Measurements from ENCODE around the gene UHRF2.

UHRF2 gene

DNA sequence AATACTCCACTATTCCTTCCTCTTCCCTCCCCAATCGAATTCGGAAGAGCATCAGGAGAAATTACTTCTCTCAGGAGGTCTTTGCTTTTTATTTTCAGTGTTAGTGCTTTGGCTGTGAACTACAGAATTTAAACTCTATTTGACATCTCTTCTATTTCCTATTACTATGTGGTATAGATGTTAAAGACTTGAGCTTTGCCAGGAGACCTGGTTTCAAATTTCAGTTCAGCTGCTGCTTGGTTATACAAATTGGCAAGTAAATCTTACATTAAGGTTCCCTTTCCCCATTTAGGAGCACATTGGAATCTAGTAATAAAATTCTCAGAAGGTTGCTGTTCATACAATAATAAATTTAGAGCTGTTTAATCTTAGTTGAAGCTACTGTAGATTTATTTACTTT is 13.1 kb downstream of the UHRF2 start:
- TF ChIP-seq Cebpa-rat (IDR thresholded peaks at IDR 0.05) = no peak
- Histone ChIP-seq H3K36me3 (peaks cover 84% of the 10 kb centered on the region), H3K4me1 (peaks cover 51% of the 10 kb centered on the region), H3K4me3 (no peak overlapping the region), H3K9ac (no peak overlapping the region), H3K9me3 (no peaks in the 10 kb centered on the region), H3K27ac (no peak overlapping the region), H3K27me3 (no peaks in the 10 kb centered on the region), H4K20me1 (peaks cover 100% of the 10 kb centered on the region), H3K4me2 (no peak overlapping the region)

GRCh38 chr9:6428940-6429889 is 16.2 kb downstream of the UHRF2 start:
- H3K4me3 ChIP-seq = no peak overlapping the region
- no peaks in the 10 kb centered on the region for H3K27me3 ChIP-seq
- peak overlapping the region; percentile 63 for H3K4me2 ChIP-seq
- no peak for TF ChIP-seq Cebpa-rat (IDR thresholded peaks at IDR 0.05)
- H3K36me3 ChIP-seq = peaks cover 87% of the 10 kb centered on the region
- peaks cover 55% of the 10 kb centered on the region for H3K4me1 ChIP-seq
- H4K20me1 ChIP-seq = peaks cover 100% of the 10 kb centered on the region
- H3K9me3 ChIP-seq = no peaks in the 10 kb centered on the region
- peak overlapping the region; percentile 43; the same call in 1 of the 2 replicates for H3K27ac ChIP-seq
- no peak overlapping the region for H3K9ac ChIP-seq

GRCh38 chr9:6431038-6431437 is 18.0 kb downstream of the UHRF2 start:
- H3K9me3 ChIP-seq = no peaks in the 10 kb centered on the region
- H3K4me2 ChIP-seq = no peak overlapping the region
- no peak for TF ChIP-seq Cebpa-rat (IDR thresholded peaks at IDR 0.05)
- no peak overlapping the region for H3K27ac ChIP-seq
- H3K4me1 ChIP-seq = peaks cover 44% of the 10 kb centered on the region
- peaks cover 91% of the 10 kb centered on the region for H3K36me3 ChIP-seq
- H3K4me3 ChIP-seq = no peak overlapping the region
- H4K20me1 ChIP-seq = peaks cover 100% of the 10 kb centered on the region
- H3K27me3 ChIP-seq = no peaks in the 10 kb centered on the region
- H3K9ac ChIP-seq = no peak overlapping the region

DNA sequence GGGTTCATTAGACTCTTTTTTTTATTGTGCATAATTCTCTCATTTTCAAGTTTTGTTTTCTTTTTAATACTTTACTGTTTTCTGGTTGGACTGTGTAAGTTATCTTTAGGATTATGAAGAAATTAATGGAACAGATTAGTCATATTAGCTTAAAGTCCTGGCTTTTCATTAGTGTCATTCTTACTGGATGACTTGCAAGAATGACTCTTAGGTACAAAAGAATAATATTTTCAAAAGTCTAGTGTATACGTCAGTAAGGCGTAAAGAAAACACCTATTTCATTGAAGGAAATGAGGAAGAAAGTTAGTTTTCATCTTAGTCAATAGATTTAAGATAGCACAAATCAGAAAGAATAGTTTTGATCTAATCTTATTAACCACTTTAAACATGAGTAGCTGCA is 20.4 kb downstream of the UHRF2 start:
- Histone ChIP-seq H3K27ac (no peak overlapping the region), H3K9ac (no peak overlapping the region), H3K4me2 (no peak overlapping the region), H3K4me3 (no peak overlapping the region), H3K4me1 (peaks cover 32% of the 10 kb centered on the region), H3K9me3 (no peaks in the 10 kb centered on the region), H4K20me1 (peaks cover 100% of the 10 kb centered on the region), H3K36me3 (peaks cover 91% of the 10 kb centered on the region), H3K27me3 (no peaks in the 10 kb centered on the region)
- TF ChIP-seq Cebpa-rat (IDR thresholded peaks at IDR 0.05) = no peak

GRCh38 chr9:6439051-6439703 is 26.2 kb downstream of the UHRF2 start:
- Histone ChIP-seq H4K20me1 (peaks cover 100% of the 10 kb centered on the region), H3K27me3 (no peaks in the 10 kb centered on the region), H3K9ac (no peak overlapping the region), H3K36me3 (peaks cover 85% of the 10 kb centered on the region), H3K4me2 (no peak overlapping the region), H3K9me3 (no peaks in the 10 kb centered on the region), H3K4me3 (no peak overlapping the region), H3K27ac (no peak overlapping the region), H3K4me1 (peaks cover 8% of the 10 kb centered on the region; the same call in 1 of the 2 replicates)
- no peak for TF ChIP-seq Cebpa-rat (IDR thresholded peaks at IDR 0.05)

DNA sequence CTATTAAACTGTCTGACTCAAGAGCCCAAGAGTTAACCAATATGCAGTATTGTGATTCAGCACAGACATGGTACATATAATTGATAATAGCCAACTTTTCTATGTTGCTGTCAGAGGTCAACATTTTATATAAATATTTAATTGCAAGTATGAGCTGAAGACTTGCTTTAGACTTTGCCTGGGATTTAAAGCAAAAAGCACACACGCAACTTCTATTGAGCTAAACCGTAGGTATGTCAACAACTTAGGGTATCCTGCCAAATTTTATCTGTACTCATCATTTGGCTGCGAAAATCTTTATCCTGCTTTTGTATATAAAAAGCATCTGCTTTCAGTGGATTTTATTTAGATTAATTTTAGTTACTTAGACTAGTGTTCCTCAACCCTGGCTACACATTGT is 27.4 kb downstream of the UHRF2 start:
- Histone ChIP-seq H3K4me3 (no peak overlapping the region), H3K4me1 (peaks cover 8% of the 10 kb centered on the region; the same call in 1 of the 2 replicates), H3K27me3 (no peaks in the 10 kb centered on the region), H3K36me3 (peaks cover 85% of the 10 kb centered on the region), H3K9me3 (no peaks in the 10 kb centered on the region), H3K4me2 (no peak overlapping the region), H3K27ac (no peak overlapping the region), H4K20me1 (peaks cover 100% of the 10 kb centered on the region), H3K9ac (no peak overlapping the region)
- TF ChIP-seq Cebpa-rat (IDR thresholded peaks at IDR 0.05) = no peak

DNA sequence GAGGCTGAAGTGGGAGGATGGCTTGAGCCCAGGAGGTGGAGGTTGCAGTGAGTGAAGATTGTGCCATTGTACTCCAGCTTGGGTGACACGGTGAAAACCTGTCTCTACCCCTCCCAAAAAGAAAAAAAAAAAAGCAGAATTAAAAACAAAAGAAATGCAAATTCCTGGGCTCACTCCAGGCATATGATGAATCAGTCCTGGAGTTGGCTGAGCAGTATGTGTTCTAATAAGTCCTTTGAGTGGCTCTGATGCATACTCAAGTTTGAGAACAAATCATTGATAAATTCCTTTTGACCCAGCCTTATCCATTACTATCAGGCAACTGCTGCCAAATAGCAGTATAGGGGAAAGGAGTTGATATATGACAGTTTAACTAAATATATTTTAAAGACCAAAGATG is 28.3 kb downstream of the UHRF2 start:
- peaks cover 100% of the 10 kb centered on the region for H4K20me1 ChIP-seq
- no peaks in the 10 kb centered on the region for H3K27me3 ChIP-seq
- H3K27ac ChIP-seq = no peak overlapping the region

GRCh38 chr9:6443661-6444060 is 30.7 kb downstream of the UHRF2 start:
- Histone ChIP-seq H3K9ac (no peak overlapping the region), H3K4me1 (peaks cover 8% of the 10 kb centered on the region; the same call in 1 of the 2 replicates), H3K27me3 (no peaks in the 10 kb centered on the region), H3K4me2 (no peak overlapping the region), H3K27ac (no peak overlapping the region), H3K9me3 (no peaks in the 10 kb centered on the region), H4K20me1 (peaks cover 100% of the 10 kb centered on the region), H3K36me3 (peaks cover 84% of the 10 kb centered on the region), H3K4me3 (no peak overlapping the region)
- no peak for TF ChIP-seq Cebpa-rat (IDR thresholded peaks at IDR 0.05)

More for the DNA sequence above, 28.3 kb downstream of the UHRF2 start:
- Histone ChIP-seq H3K4me3 (no peak overlapping the region), H3K36me3 (peaks cover 85% of the 10 kb centered on the region), H3K4me2 (no peak overlapping the region), H3K9ac (no peak overlapping the region), H3K4me1 (peaks cover 8% of the 10 kb centered on the region; the same call in 1 of the 2 replicates), H3K9me3 (no peaks in the 10 kb centered on the region)
- TF ChIP-seq Cebpa-rat (IDR thresholded peaks at IDR 0.05) = no peak

- no peaks in the 10 kb centered on the region for H3K9me3 ChIP-seq
- H3K9ac ChIP-seq = no peak overlapping the region
- peaks cover 8% of the 10 kb centered on the region; the same call in 1 of the 2 replicates for H3K4me1 ChIP-seq
- H3K27me3 ChIP-seq = no peaks in the 10 kb centered on the region
- H3K4me3 ChIP-seq = no peak overlapping the region
- no peak overlapping the region for H3K27ac ChIP-seq
- peaks cover 86% of the 10 kb centered on the region for H3K36me3 ChIP-seq
- H4K20me1 ChIP-seq = peaks cover 100% of the 10 kb centered on the region
- no peak for TF ChIP-seq Cebpa-rat (IDR thresholded peaks at IDR 0.05)
- H3K4me2 ChIP-seq = no peak overlapping the region
Observed at GRCh38 chr9:6444128-6444527, 31.1 kb downstream of the UHRF2 start.

GRCh38 chr9:6449086-6449485 is 36.1 kb downstream of the UHRF2 start:
- H3K9me3 ChIP-seq = peaks cover 15% of the 10 kb centered on the region
- no peak overlapping the region for H3K4me3 ChIP-seq
- no peak overlapping the region for H3K9ac ChIP-seq
- peaks cover 96% of the 10 kb centered on the region for H3K36me3 ChIP-seq
- no peak overlapping the region for H3K27ac ChIP-seq
- no peak overlapping the region for H3K4me2 ChIP-seq
- no peaks in the 10 kb centered on the region for H3K27me3 ChIP-seq
- peaks cover 100% of the 10 kb centered on the region for H4K20me1 ChIP-seq
- TF ChIP-seq Cebpa-rat (IDR thresholded peaks at IDR 0.05) = no peak
- no peaks in the 10 kb centered on the region for H3K4me1 ChIP-seq
